Measurements from ENCODE around the gene PPL.

Gene PPL

DNA sequence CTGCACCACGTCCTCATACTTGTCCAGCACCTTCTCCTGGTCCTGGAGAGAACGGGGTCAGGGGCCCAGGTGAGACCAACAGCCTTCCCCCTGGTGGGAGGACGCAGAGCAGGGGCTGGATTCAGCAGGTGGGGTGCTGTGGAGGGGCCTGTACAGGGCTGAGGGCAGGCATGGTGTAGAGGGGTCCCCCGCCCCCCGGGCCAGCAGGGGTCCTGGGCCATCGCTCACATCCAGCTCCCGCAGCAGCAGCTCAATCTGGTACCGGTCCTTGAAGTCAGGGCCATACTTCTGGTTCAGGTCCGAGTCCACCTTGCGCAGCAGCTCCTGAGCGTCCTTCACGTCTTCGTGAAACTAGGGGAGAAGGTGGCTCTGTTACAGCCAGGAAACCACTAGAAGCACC lies 41.6 kb downstream of the PPL start:
- Histone ChIP-seq H3K36me3 (ENCODE audit: insufficient read depth, low read length) (peaks cover 4% of the 10 kb centered on the region; the same call in 1 of the 2 replicates), H3K79me2 (ENCODE audit: control insufficient read depth, insufficient read depth, low read length, unreplicated experiment) (no peaks in the 10 kb centered on the region), H3K4me3 (ENCODE audit: low read depth, low read length) (no peak overlapping the region), H3K4me1 (ENCODE audit: control insufficient read depth, insufficient read depth, low read length, unreplicated experiment) (no peaks in the 10 kb centered on the region), H3K27ac (ENCODE audit: low read depth, low read length) (no peak overlapping the region), H2AFZ (ENCODE audit: low read length, unreplicated experiment) (no peak overlapping the region), H3K27me3 (ENCODE audit: insufficient read depth, low read length) (no peaks in the 10 kb centered on the region)

- no peak overlapping the region for H3K27ac ChIP-seq (ENCODE audit: low read depth, low read length)
- H3K4me3 ChIP-seq (ENCODE audit: low read depth, low read length): no peak overlapping the region
Observed at GRCh38 chr16:4894276-4895150, 42.4 kb downstream of the PPL start.

DNA sequence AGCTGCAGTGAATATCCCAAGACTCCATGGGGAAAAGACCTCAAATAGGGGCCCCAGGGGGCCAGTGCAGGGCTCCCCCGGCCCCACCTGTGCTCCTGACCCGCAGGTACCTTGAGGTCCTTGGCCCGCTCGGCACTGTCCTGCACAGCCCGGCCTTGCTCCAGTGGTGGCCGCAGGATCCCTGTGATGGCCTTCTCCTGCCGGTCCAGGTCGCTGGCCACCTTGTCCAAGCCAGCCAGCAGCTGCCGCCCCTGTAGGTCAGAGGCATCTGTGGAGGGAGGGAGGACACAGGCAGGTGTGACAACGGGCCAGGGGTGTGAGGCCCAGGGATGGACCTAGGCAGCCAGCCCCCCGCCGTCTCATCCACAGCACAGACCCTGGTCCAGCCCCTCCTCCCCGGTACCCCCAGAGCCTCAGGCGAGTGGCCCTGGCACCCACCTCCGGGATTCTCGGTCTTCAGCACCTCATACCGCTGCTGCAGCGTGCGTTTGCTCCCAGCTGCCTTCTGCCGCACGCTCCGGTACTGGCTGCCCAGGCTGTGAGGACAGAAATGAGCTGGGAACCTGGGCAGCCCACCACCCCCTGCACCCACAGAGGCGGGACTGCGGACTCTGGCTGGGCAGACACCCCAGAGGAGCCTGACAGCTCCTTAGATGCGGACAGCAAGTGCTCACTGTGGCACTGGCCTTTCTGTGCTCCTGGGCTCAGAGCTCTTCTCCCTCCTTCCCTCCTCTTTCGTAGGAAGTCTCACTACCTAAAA lies 43.7 kb downstream of the PPL start:
- H3K27ac ChIP-seq (ENCODE audit: low read depth, low read length): no peak overlapping the region
- no peaks in the 10 kb centered on the region for H3K27me3 ChIP-seq (ENCODE audit: insufficient read depth, low read length)
- H3K36me3 ChIP-seq (ENCODE audit: insufficient read depth, low read length): no peaks in the 10 kb centered on the region
- H3K79me2 ChIP-seq (ENCODE audit: control insufficient read depth, insufficient read depth, low read length, unreplicated experiment): no peaks in the 10 kb centered on the region
- H2AFZ ChIP-seq (ENCODE audit: low read length, unreplicated experiment): no peak overlapping the region
- no peaks in the 10 kb centered on the region for H3K4me1 ChIP-seq (ENCODE audit: control insufficient read depth, insufficient read depth, low read length, unreplicated experiment)
- H3K4me3 ChIP-seq (ENCODE audit: low read depth, low read length): no peak overlapping the region

More at GRCh38 chr16:4894276-4895150, 42.4 kb downstream of the PPL start:
- Histone ChIP-seq H3K4me1 (ENCODE audit: control insufficient read depth, insufficient read depth, low read length, unreplicated experiment) (no peaks in the 10 kb centered on the region), H3K27me3 (ENCODE audit: insufficient read depth, low read length) (no peaks in the 10 kb centered on the region), H2AFZ (ENCODE audit: low read length, unreplicated experiment) (no peak overlapping the region), H3K36me3 (ENCODE audit: insufficient read depth, low read length) (peaks cover 4% of the 10 kb centered on the region; the same call in 1 of the 2 replicates), H3K79me2 (ENCODE audit: control insufficient read depth, insufficient read depth, low read length, unreplicated experiment) (no peaks in the 10 kb centered on the region)

GRCh38 chr16:4892361-4893102 lies 44.4 kb downstream of the PPL start:
- Histone ChIP-seq H3K4me3 (ENCODE audit: low read depth, low read length) (no peak overlapping the region), H3K27me3 (ENCODE audit: insufficient read depth, low read length) (no peaks in the 10 kb centered on the region), H2AFZ (ENCODE audit: low read length, unreplicated experiment) (no peak overlapping the region), H3K27ac (ENCODE audit: low read depth, low read length) (no peak overlapping the region), H3K4me1 (ENCODE audit: control insufficient read depth, insufficient read depth, low read length, unreplicated experiment) (no peaks in the 10 kb centered on the region), H3K79me2 (ENCODE audit: control insufficient read depth, insufficient read depth, low read length, unreplicated experiment) (no peaks in the 10 kb centered on the region), H3K36me3 (ENCODE audit: insufficient read depth, low read length) (no peaks in the 10 kb centered on the region)

- H2AFZ ChIP-seq (ENCODE audit: low read length, unreplicated experiment): no peak overlapping the region
- no peaks in the 10 kb centered on the region for H3K4me1 ChIP-seq (ENCODE audit: control insufficient read depth, insufficient read depth, low read length, unreplicated experiment)
- no peak overlapping the region for H3K27ac ChIP-seq (ENCODE audit: low read depth, low read length)
- no peak overlapping the region for H3K4me3 ChIP-seq (ENCODE audit: low read depth, low read length)
- H3K79me2 ChIP-seq (ENCODE audit: control insufficient read depth, insufficient read depth, low read length, unreplicated experiment): no peaks in the 10 kb centered on the region
- H3K36me3 ChIP-seq (ENCODE audit: insufficient read depth, low read length): no peaks in the 10 kb centered on the region
- no peaks in the 10 kb centered on the region for H3K27me3 ChIP-seq (ENCODE audit: insufficient read depth, low read length)
Observed at GRCh38 chr16:4891886-4892216, 45.1 kb downstream of the PPL start.

DNA sequence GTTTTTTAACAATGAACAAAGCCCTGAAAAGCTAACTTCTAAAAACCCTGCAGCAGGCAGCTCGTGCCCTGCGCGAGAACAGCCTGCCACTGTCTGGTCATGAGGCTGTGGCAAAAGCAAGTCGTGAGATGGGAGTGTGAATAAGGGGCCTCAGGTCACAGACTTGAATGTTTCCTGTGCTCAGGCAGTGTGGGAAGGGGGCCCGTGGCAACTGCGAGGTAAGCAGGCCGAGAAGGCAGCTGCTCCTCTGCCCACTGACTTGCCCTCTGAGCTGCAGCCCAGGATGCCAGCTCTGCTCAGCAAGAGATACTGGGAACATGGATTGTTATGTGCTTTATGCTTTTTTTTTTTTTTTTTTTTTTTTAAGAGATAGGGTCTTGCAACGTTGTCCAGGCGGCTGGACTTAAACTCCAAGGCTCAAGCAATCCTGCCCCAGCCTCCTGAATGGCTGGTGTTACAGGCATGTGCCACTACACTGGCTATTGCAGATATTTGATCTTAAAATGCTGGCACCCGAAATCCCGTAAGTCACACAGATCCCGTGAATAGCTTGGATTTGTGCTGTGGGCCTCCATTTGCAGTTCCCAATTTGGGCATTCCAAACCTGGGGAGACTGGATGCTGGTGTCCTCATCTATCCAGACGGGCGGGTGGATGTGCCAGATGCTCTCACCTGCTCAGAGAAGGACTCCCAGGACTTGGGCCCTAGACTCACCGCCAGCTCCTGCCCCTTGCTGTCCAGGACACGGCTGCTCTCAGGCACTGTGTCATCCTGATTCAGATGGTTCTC lies 45.7 kb downstream of the PPL start:
- Histone ChIP-seq H3K27me3 (ENCODE audit: insufficient read depth, low read length) (no peaks in the 10 kb centered on the region), H3K4me3 (ENCODE audit: low read depth, low read length) (no peak overlapping the region), H3K36me3 (ENCODE audit: insufficient read depth, low read length) (no peaks in the 10 kb centered on the region), H2AFZ (ENCODE audit: low read length, unreplicated experiment) (no peak overlapping the region), H3K4me1 (ENCODE audit: control insufficient read depth, insufficient read depth, low read length, unreplicated experiment) (no peaks in the 10 kb centered on the region), H3K79me2 (ENCODE audit: control insufficient read depth, insufficient read depth, low read length, unreplicated experiment) (no peaks in the 10 kb centered on the region), H3K27ac (ENCODE audit: low read depth, low read length) (no peak overlapping the region)

DNA sequence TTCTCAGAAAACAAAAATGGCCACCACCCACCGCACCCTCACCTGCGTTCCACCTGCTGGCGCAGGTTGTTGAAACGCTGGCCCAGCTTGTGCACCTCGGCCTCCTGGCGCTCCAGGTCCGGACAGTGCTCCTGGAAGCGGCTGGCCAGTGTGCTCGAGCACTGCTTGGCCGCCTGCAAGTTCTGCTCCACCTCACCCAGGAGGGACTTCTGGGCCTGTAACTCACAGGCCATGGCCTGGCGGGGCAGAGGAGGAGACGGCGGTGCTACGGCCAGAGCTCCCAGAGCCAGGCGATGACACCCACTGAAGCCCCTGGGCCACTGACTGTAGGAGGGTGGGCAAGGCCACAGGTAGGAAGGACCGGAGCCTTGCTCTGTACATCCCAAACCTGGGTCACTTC lies 46.3 kb downstream of the PPL start:
- Histone ChIP-seq H3K27ac (ENCODE audit: low read depth, low read length) (no peak overlapping the region), H3K4me1 (ENCODE audit: control insufficient read depth, insufficient read depth, low read length, unreplicated experiment) (no peaks in the 10 kb centered on the region), H3K36me3 (ENCODE audit: insufficient read depth, low read length) (no peaks in the 10 kb centered on the region)

DNA sequence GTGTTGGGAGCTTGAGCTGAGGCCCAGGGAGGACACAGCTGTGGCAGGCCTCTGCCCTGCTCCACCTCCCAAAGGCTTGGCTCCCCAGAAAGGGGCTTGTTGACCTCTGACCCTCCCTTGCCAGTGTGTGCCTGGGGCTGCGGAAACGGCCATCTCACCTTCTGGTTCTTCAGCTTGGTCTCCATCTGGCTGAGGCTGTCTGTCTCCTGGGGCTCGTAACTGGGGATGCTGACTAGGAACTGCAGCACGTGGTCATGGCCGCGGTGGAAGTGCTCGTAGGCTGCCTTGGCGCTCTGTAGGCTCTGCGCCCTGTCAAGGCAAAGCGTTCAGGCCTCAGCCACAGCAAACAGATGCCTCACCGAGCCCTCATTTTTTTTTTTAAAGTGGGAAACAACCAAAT lies 46.9 kb downstream of the PPL start:
- H3K4me3 ChIP-seq (ENCODE audit: low read depth, low read length): no peak overlapping the region
- no peaks in the 10 kb centered on the region for H3K36me3 ChIP-seq (ENCODE audit: insufficient read depth, low read length)
- no peaks in the 10 kb centered on the region for H3K4me1 ChIP-seq (ENCODE audit: control insufficient read depth, insufficient read depth, low read length, unreplicated experiment)
- no peak overlapping the region for H3K27ac ChIP-seq (ENCODE audit: low read depth, low read length)
- H2AFZ ChIP-seq (ENCODE audit: low read length, unreplicated experiment): no peak overlapping the region
- H3K79me2 ChIP-seq (ENCODE audit: control insufficient read depth, insufficient read depth, low read length, unreplicated experiment): no peaks in the 10 kb centered on the region
- H3K27me3 ChIP-seq (ENCODE audit: insufficient read depth, low read length): no peaks in the 10 kb centered on the region

More for the DNA sequence above, 46.3 kb downstream of the PPL start:
- Histone ChIP-seq H3K27me3 (ENCODE audit: insufficient read depth, low read length) (no peaks in the 10 kb centered on the region), H3K4me3 (ENCODE audit: low read depth, low read length) (no peak overlapping the region), H3K79me2 (ENCODE audit: control insufficient read depth, insufficient read depth, low read length, unreplicated experiment) (no peaks in the 10 kb centered on the region), H2AFZ (ENCODE audit: low read length, unreplicated experiment) (no peak overlapping the region)

DNA sequence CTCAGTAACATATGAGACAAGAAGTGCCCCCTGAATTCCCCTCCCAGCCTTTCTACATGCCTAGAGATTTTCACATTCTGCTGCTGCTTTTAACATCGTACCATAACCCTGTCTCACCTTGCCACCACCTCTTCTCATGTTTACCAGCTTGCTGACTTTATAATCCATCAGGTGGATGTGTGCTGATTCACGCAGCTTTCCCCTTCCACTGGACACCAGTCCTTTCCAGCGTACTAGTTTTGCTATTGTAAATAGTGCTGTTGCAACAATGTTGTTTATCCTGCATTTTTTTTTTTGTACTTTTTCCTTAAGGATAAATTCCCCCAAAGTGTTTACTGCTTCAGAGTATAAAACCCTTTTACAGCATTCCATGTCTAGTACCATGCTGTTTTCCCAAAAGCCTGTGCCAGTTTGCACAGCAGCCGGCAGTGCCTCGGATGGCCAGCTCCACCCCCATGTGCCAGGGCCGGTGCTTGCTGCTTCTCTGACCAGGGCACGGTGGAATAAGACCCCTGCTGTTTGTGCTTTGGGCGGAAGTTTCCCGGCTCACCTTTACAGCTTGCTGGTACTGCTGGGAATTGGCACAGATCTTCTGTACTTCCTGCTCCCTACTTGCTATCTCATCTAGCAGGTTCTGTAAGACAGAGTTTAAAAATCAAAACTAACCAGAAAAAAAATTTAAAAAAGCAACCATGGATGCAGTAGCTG lies 48.4 kb downstream of the PPL start:
- H3K4me1 ChIP-seq (ENCODE audit: control insufficient read depth, insufficient read depth, low read length, unreplicated experiment): no peaks in the 10 kb centered on the region
- H3K4me3 ChIP-seq (ENCODE audit: low read depth, low read length): no peak overlapping the region
- no peaks in the 10 kb centered on the region for H3K27me3 ChIP-seq (ENCODE audit: insufficient read depth, low read length)
- peaks cover 12% of the 10 kb centered on the region for H3K36me3 ChIP-seq (ENCODE audit: insufficient read depth, low read length)
- H2AFZ ChIP-seq (ENCODE audit: low read length, unreplicated experiment): no peak overlapping the region
- H3K79me2 ChIP-seq (ENCODE audit: control insufficient read depth, insufficient read depth, low read length, unreplicated experiment): no peaks in the 10 kb centered on the region
- no peak overlapping the region for H3K27ac ChIP-seq (ENCODE audit: low read depth, low read length)

Measured in ACC112 (cell line).